Measurements from ENCODE around the gene DISP3. TPM values are rescaled to one million over a fixed set of nuclear protein-coding genes. Genes with fewer than 3 reads are reported as not detected.

DISP3 gene
- total RNA-seq: under 1 TPM; 0.10 to 0.12 TPM
- polyA plus RNA-seq: not detected
- long read RNA-seq, donor 1: 0 reads
- long read RNA-seq, donor 2: 0 reads

- WGBS, 2 donors: 1% methylated on average over 82 to 96 of the region's 96 CpGs
- H3K4me1 ChIP-seq (ENCODE audit: control insufficient read depth in 1 of 2, insufficient read depth in 2 of 2, low read length in 2 of 2): no peaks in the 10 kb centered on the region
- no peaks in the 10 kb centered on the region for H3K9me3 ChIP-seq (ENCODE audit: control insufficient read depth, low read length)
- ATAC-seq (ENCODE audit: low FRiP score): peak; percentile 40
- no peaks in the 10 kb centered on the region for H3K36me3 ChIP-seq (ENCODE audit: control insufficient read depth in 1 of 2, insufficient read depth in 2 of 2, low read length in 1 of 2)
- H3K27me3 ChIP-seq (ENCODE audit: control insufficient read depth in 1 of 2, insufficient read depth in 2 of 2, low read length in 1 of 2): peaks cover 2 to 3% of the 10 kb centered on the region in 2 donors
- no peak within 1 kb of the TSS for H3K4me3 ChIP-seq (ENCODE audit: low read length in 2 of 2)
- intact Hi-C loops (cut with DNase I): no loop called here
- peak; percentile 55 to 84 for DNase-seq
- H3K27ac ChIP-seq (ENCODE audit: low read depth in 1 of 2, low read length in 2 of 2): no peak within 1 kb of the TSS
Observed at GRCh38 chr1:11478571-11479374, at the start of gene DISP3. TSS of gene DISP3 (plus strand) at chr1:11479155. CDS start at chr1:11500993, 21,838 bp downstream.

- WGBS, 2 donors: 69 to 70% methylated on average over 6 of the region's 6 CpGs
- Histone ChIP-seq H3K4me1 (ENCODE audit: control insufficient read depth in 1 of 2, insufficient read depth in 2 of 2, low read length in 2 of 2) (no peaks in the 10 kb centered on the region), H3K9me3 (ENCODE audit: control insufficient read depth, low read length) (no peaks in the 10 kb centered on the region), H3K36me3 (ENCODE audit: control insufficient read depth in 1 of 2, insufficient read depth in 2 of 2, low read length in 1 of 2) (no peaks in the 10 kb centered on the region), H3K4me3 (ENCODE audit: low read length in 2 of 2) (no peak overlapping the region), H3K27ac (ENCODE audit: low read depth in 1 of 2, low read length in 2 of 2) (no peak overlapping the region), H3K27me3 (ENCODE audit: control insufficient read depth in 1 of 2, insufficient read depth in 2 of 2, low read length in 1 of 2) (no peaks in the 10 kb centered on the region)
- ATAC-seq (ENCODE audit: low FRiP score): no peak
- intact Hi-C loops (cut with DNase I): no loop called here
- peak in 1 of 2 donors; percentile 19 for DNase-seq
Observed at GRCh38 chr1:11429226-11429625, 49.7 kb upstream of the DISP3 start.

- no peak overlapping the region for H3K27ac ChIP-seq (ENCODE audit: low read depth in 1 of 2, low read length in 2 of 2)
- WGBS, 2 donors: 82% methylated on average over 10 of the region's 10 CpGs
- ATAC-seq (ENCODE audit: low FRiP score): no peak
Observed at GRCh38 chr1:11429935-11430334, 49.0 kb upstream of the DISP3 start.

GRCh38 chr1:11431941-11432507 is 46.9 kb upstream of the DISP3 start:
- no peak for ATAC-seq (ENCODE audit: low FRiP score)
- WGBS, 2 donors: 70 to 72% methylated on average over 16 of the region's 16 CpGs

More at GRCh38 chr1:11429935-11430334, 49.0 kb upstream of the DISP3 start:
- no peak for DNase-seq
- H3K4me3 ChIP-seq (ENCODE audit: low read length in 2 of 2): no peak overlapping the region
- intact Hi-C loops (cut with DNase I): no loop called here
- no peaks in the 10 kb centered on the region for H3K9me3 ChIP-seq (ENCODE audit: control insufficient read depth, low read length)
- no peaks in the 10 kb centered on the region for H3K36me3 ChIP-seq (ENCODE audit: control insufficient read depth in 1 of 2, insufficient read depth in 2 of 2, low read length in 1 of 2)
- no peaks in the 10 kb centered on the region for H3K4me1 ChIP-seq (ENCODE audit: control insufficient read depth in 1 of 2, insufficient read depth in 2 of 2, low read length in 2 of 2)
- H3K27me3 ChIP-seq (ENCODE audit: control insufficient read depth in 1 of 2, insufficient read depth in 2 of 2, low read length in 1 of 2): no peaks in the 10 kb centered on the region

GRCh38 chr1:11432526-11432925 is 46.4 kb upstream of the DISP3 start:
- H3K27ac ChIP-seq (ENCODE audit: low read depth in 1 of 2, low read length in 2 of 2): no peak overlapping the region
- ATAC-seq (ENCODE audit: low FRiP score) (no peak), DNase-seq (no peak)
- no peaks in the 10 kb centered on the region for H3K27me3 ChIP-seq (ENCODE audit: control insufficient read depth in 1 of 2, insufficient read depth in 2 of 2, low read length in 1 of 2)
- no peaks in the 10 kb centered on the region for H3K4me1 ChIP-seq (ENCODE audit: control insufficient read depth in 1 of 2, insufficient read depth in 2 of 2, low read length in 2 of 2)
- H3K36me3 ChIP-seq (ENCODE audit: control insufficient read depth in 1 of 2, insufficient read depth in 2 of 2, low read length in 1 of 2): no peaks in the 10 kb centered on the region
- WGBS, 2 donors: 73% methylated on average over 4 of the region's 4 CpGs
- H3K9me3 ChIP-seq (ENCODE audit: control insufficient read depth, low read length): no peaks in the 10 kb centered on the region
- H3K4me3 ChIP-seq (ENCODE audit: low read length in 2 of 2): no peak overlapping the region
- intact Hi-C loops (cut with DNase I): no loop called here

More at GRCh38 chr1:11431941-11432507, 46.9 kb upstream of the DISP3 start:
- Histone ChIP-seq H3K27ac (ENCODE audit: low read depth in 1 of 2, low read length in 2 of 2) (no peak overlapping the region), H3K36me3 (ENCODE audit: control insufficient read depth in 1 of 2, insufficient read depth in 2 of 2, low read length in 1 of 2) (no peaks in the 10 kb centered on the region), H3K4me3 (ENCODE audit: low read length in 2 of 2) (no peak overlapping the region), H3K9me3 (ENCODE audit: control insufficient read depth, low read length) (no peaks in the 10 kb centered on the region), H3K4me1 (ENCODE audit: control insufficient read depth in 1 of 2, insufficient read depth in 2 of 2, low read length in 2 of 2) (no peaks in the 10 kb centered on the region), H3K27me3 (ENCODE audit: control insufficient read depth in 1 of 2, insufficient read depth in 2 of 2, low read length in 1 of 2) (no peaks in the 10 kb centered on the region)
- no peak for DNase-seq
- intact Hi-C loops (cut with DNase I): no loop called here

- intact Hi-C loops (cut with DNase I): no loop called here
- H3K9me3 ChIP-seq (ENCODE audit: control insufficient read depth, low read length): no peaks in the 10 kb centered on the region
- no peak overlapping the region for H3K27ac ChIP-seq (ENCODE audit: low read depth in 1 of 2, low read length in 2 of 2)
- WGBS, 2 donors: 58 to 61% methylated on average over 5 of the region's 5 CpGs
- H3K36me3 ChIP-seq (ENCODE audit: control insufficient read depth in 1 of 2, insufficient read depth in 2 of 2, low read length in 1 of 2): no peaks in the 10 kb centered on the region
- no peaks in the 10 kb centered on the region for H3K4me1 ChIP-seq (ENCODE audit: control insufficient read depth in 1 of 2, insufficient read depth in 2 of 2, low read length in 2 of 2)
- ATAC-seq (ENCODE audit: low FRiP score): no peak
- no peaks in the 10 kb centered on the region for H3K27me3 ChIP-seq (ENCODE audit: control insufficient read depth in 1 of 2, insufficient read depth in 2 of 2, low read length in 1 of 2)
- DNase-seq: no peak
- H3K4me3 ChIP-seq (ENCODE audit: low read length in 2 of 2): no peak overlapping the region
Observed at GRCh38 chr1:11434501-11434900, 44.5 kb upstream of the DISP3 start.

- no peaks in the 10 kb centered on the region for H3K9me3 ChIP-seq (ENCODE audit: control insufficient read depth, low read length)
- no peak for ATAC-seq (ENCODE audit: low FRiP score)
- no peaks in the 10 kb centered on the region for H3K36me3 ChIP-seq (ENCODE audit: control insufficient read depth in 1 of 2, insufficient read depth in 2 of 2, low read length in 1 of 2)
- no peaks in the 10 kb centered on the region for H3K27me3 ChIP-seq (ENCODE audit: control insufficient read depth in 1 of 2, insufficient read depth in 2 of 2, low read length in 1 of 2)
- WGBS, 2 donors: 75 to 76% methylated on average over 11 of the region's 11 CpGs
- no peak overlapping the region for H3K4me3 ChIP-seq (ENCODE audit: low read length in 2 of 2)
- no peaks in the 10 kb centered on the region for H3K4me1 ChIP-seq (ENCODE audit: control insufficient read depth in 1 of 2, insufficient read depth in 2 of 2, low read length in 2 of 2)
- DNase-seq: no peak
- intact Hi-C loops (cut with DNase I): no loop called here
- no peak overlapping the region for H3K27ac ChIP-seq (ENCODE audit: low read depth in 1 of 2, low read length in 2 of 2)
Observed at GRCh38 chr1:11434926-11435325, 44.0 kb upstream of the DISP3 start.

- 26 to 46% methylated on average over 7 of the region's 7 CpGs for WGBS, 2 donors
- intact Hi-C loops (cut with DNase I): no loop called here
Observed at GRCh38 chr1:11438996-11439395, 40.0 kb upstream of the DISP3 start.

More at GRCh38 chr1:11438996-11439395, 40.0 kb upstream of the DISP3 start:
- Histone ChIP-seq H3K27ac (ENCODE audit: low read depth in 1 of 2, low read length in 2 of 2) (no peak overlapping the region), H3K27me3 (ENCODE audit: control insufficient read depth in 1 of 2, insufficient read depth in 2 of 2, low read length in 1 of 2) (no peaks in the 10 kb centered on the region), H3K36me3 (ENCODE audit: control insufficient read depth in 1 of 2, insufficient read depth in 2 of 2, low read length in 1 of 2) (no peaks in the 10 kb centered on the region), H3K4me1 (ENCODE audit: control insufficient read depth in 1 of 2, insufficient read depth in 2 of 2, low read length in 2 of 2) (no peaks in the 10 kb centered on the region), H3K9me3 (ENCODE audit: control insufficient read depth, low read length) (no peaks in the 10 kb centered on the region), H3K4me3 (ENCODE audit: low read length in 2 of 2) (no peak overlapping the region)
- DNase-seq (no peak), ATAC-seq (ENCODE audit: low FRiP score) (no peak)
